ENCODE data around the gene AQP2.

The AQP2 gene

DNA sequence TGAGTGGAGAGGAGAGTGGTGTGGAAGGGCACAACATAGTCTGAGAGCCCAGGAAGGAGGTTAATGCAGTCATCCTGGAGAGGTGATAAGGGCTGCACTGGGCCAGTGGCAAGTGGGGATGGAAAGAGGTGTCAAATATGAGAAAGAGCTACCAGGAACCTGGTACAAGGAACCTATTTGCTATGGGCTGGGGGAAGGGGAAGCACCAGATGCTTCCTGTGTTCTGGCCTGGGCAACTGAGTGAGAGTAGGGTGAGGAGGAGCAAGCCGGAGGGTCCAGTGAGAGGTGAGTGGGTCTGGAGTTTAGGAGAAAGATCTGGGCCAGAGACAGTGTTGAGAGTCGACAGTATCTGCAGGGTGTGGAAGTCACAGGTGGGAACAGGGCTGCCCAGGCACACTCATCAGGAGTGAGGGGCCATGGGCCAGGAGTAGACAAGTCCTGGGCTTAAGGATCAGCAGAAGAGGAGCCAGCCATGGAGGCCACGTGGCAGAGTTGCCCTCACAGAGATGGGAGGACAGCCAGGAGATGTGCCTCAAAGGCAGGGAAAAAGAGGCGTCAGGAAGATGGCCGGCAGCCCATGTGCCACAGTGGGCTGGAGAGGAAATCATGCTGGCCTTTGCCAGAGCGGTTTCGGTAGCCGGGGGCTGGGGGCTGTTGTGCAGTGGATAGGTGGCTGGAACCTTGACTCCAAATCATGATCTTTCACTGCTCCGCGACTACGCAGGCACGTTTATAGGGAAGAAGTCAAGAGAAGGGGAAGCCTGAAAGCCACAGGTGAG lies 19.3 kb downstream of the AQP2 start:
- TF ChIP-seq CTCF (IDR thresholded peaks at IDR 0.05; ENCODE audit: low read length, missing control alignments), result no peak
- no peak for DNase-seq (ENCODE audit: low read depth)
- H3K4me3 ChIP-seq (replicated peaks; ENCODE audit: low read depth, low read length), result no peak overlapping the region

GRCh38 chr12:49970658-49971057 lies 20.1 kb downstream of the AQP2 start:
- H3K4me3 ChIP-seq (replicated peaks; ENCODE audit: low read depth, low read length), result no peak overlapping the region
- DNase-seq (ENCODE audit: low read depth), result no peak
- TF ChIP-seq CTCF (IDR thresholded peaks at IDR 0.05; ENCODE audit: low read length, missing control alignments), result no peak

- no peak overlapping the region for H3K4me3 ChIP-seq (replicated peaks; ENCODE audit: low read depth, low read length)
- DNase-seq (ENCODE audit: low read depth), result no peak
- no peak for TF ChIP-seq CTCF (IDR thresholded peaks at IDR 0.05; ENCODE audit: low read length, missing control alignments)
Observed at GRCh38 chr12:49971141-49971540, 20.6 kb downstream of the AQP2 start.

DNA sequence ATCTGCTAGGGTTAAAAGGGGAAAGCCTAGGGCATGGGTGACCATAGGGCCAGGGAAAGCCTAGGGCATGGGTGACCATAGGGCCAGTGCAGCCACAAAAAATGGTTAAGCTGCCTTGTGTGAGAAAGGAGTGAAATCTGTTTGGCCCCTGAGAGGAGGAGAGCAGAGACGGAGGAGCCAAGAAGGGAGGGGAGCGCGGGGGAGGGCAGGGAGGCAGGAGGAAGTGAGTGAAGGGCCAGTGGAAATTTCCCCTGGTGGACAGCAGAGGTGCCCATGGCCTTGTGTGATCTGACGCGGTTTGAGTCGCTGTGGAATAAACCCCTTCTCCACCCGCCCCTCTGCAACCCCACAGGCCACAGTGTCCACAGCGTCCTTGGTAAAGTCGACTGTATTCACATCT lies 21.6 kb downstream of the AQP2 start:
- no peak for DNase-seq (ENCODE audit: low read depth)
- H3K4me3 ChIP-seq (replicated peaks; ENCODE audit: low read depth, low read length), result no peak overlapping the region
- no peak for TF ChIP-seq CTCF (IDR thresholded peaks at IDR 0.05; ENCODE audit: low read length, missing control alignments)

- no peak within 1 kb of the TSS for H3K4me3 ChIP-seq (replicated peaks; ENCODE audit: low read depth, low read length)
- TF ChIP-seq CTCF (IDR thresholded peaks at IDR 0.05; ENCODE audit: low read length, missing control alignments), result no peak
- DNase-seq (ENCODE audit: low read depth), result no peak
Observed at GRCh38 chr12:49972641-49973360, 22.3 kb downstream of the AQP2 start, which contains the start of gene AQP6. AQP6 (plus strand) TSS chr12:49972947; CDS start chr12:49973174, 227 bp downstream.

- DNase-seq (ENCODE audit: low read depth), result no peak
- H3K4me3 ChIP-seq (replicated peaks; ENCODE audit: low read depth, low read length), result no peak overlapping the region
- TF ChIP-seq CTCF (IDR thresholded peaks at IDR 0.05; ENCODE audit: low read length, missing control alignments), result no peak
Observed at GRCh38 chr12:49973361-49973830, 22.9 kb downstream of the AQP2 start.

All from fibroblast of pulmonary artery (primary cell).